ENCODE measurements around the gene ARHGAP28. TPM values are rescaled to one million over a fixed set of nuclear protein-coding genes. Genes with fewer than 3 reads are reported as not detected.

ARHGAP28 gene
- polyA plus RNA-seq, 1 of the 3 experiments (the other 2 are of a cell fraction): 0.99 TPM

DNA sequence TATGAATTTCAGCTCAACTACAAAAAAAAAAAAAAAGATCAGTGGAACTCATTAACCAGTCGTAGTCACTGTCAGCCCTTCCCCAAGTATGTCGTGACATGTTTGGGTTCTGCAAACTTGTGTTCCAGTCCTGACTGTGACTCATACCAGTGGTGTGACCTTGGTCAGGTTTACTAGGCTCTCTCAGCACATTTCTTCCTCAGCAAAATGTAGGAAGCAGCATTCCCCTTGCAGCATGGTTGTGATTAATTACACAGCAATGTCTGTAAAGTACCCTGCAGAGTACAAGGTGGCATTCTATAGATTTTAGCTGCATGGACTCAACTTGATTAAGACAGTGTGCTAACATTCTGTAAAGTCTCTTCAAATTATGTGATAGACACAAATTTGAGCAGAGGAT is 231.1 kb downstream of the ARHGAP28 start:
- ChIA-PET CTCF (no interaction called here), POLR2A (no interaction called here)
- Histone ChIP-seq H3K27ac (ENCODE audit: low read depth in 2 of 2, low read length in 1 of 2) (no peak overlapping the region), H3K4me1 (ENCODE audit: control insufficient read depth in 1 of 2, insufficient read depth in 2 of 2, low read depth in 1 of 2, low read length in 1 of 2) (no peaks in the 10 kb centered on the region), H4K20me1 (ENCODE audit: insufficient read depth) (no peaks in the 10 kb centered on the region), H3K79me2 (ENCODE audit: insufficient read depth) (no peaks in the 10 kb centered on the region), H3K27me3 (ENCODE audit: insufficient read depth) (no peaks in the 10 kb centered on the region), H2AFZ (ENCODE audit: low read depth) (no peak overlapping the region), H3K4me2 (no peak overlapping the region), H3K4me3 (ENCODE audit: low read depth in 2 of 2, low read length in 1 of 2) (no peak overlapping the region), H3K9me2 (no peaks in the 10 kb centered on the region), H3F3A (replicated peaks; ENCODE audit: insufficient read depth) (no peaks in the 10 kb centered on the region), H3K9ac (no peak overlapping the region), H3K9me3 (no peaks in the 10 kb centered on the region), H3K36me3 (replicated peaks in 1 of 2; ENCODE audit: control insufficient read depth in 1 of 2, insufficient read depth in 2 of 2, low read length in 1 of 2) (no peaks in the 10 kb centered on the region)
- 53% methylated on average over 2 of the region's 2 CpGs for WGBS (ENCODE audit: low lambda C conversion rate)
- TF ChIP-seq, protein P1, sequence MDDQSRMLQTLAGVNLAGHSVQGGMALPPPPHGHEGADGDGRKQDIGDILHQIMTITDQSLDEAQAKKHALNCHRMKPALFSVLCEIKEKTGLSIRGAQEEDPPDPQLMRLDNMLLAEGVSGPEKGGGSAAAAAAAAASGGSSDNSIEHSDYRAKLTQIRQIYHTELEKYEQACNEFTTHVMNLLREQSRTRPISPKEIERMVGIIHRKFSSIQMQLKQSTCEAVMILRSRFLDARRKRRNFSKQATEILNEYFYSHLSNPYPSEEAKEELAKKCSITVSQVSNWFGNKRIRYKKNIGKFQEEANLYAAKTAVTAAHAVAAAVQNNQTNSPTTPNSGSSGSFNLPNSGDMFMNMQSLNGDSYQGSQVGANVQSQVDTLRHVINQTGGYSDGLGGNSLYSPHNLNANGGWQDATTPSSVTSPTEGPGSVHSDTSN (IDR thresholded peaks at IDR 0.05): no peak
- TF ChIP-seq, protein P2, sequence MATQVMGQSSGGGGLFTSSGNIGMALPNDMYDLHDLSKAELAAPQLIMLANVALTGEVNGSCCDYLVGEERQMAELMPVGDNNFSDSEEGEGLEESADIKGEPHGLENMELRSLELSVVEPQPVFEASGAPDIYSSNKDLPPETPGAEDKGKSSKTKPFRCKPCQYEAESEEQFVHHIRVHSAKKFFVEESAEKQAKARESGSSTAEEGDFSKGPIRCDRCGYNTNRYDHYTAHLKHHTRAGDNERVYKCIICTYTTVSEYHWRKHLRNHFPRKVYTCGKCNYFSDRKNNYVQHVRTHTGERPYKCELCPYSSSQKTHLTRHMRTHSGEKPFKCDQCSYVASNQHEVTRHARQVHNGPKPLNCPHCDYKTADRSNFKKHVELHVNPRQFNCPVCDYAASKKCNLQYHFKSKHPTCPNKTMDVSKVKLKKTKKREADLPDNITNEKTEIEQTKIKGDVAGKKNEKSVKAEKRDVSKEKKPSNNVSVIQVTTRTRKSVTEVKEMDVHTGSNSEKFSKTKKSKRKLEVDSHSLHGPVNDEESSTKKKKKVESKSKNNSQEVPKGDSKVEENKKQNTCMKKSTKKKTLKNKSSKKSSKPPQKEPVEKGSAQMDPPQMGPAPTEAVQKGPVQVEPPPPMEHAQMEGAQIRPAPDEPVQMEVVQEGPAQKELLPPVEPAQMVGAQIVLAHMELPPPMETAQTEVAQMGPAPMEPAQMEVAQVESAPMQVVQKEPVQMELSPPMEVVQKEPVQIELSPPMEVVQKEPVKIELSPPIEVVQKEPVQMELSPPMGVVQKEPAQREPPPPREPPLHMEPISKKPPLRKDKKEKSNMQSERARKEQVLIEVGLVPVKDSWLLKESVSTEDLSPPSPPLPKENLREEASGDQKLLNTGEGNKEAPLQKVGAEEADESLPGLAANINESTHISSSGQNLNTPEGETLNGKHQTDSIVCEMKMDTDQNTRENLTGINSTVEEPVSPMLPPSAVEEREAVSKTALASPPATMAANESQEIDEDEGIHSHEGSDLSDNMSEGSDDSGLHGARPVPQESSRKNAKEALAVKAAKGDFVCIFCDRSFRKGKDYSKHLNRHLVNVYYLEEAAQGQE (IDR thresholded peaks at IDR 0.05; ENCODE audit: low read depth, low read length): no peak
- TF ChIP-seq, protein P3, sequence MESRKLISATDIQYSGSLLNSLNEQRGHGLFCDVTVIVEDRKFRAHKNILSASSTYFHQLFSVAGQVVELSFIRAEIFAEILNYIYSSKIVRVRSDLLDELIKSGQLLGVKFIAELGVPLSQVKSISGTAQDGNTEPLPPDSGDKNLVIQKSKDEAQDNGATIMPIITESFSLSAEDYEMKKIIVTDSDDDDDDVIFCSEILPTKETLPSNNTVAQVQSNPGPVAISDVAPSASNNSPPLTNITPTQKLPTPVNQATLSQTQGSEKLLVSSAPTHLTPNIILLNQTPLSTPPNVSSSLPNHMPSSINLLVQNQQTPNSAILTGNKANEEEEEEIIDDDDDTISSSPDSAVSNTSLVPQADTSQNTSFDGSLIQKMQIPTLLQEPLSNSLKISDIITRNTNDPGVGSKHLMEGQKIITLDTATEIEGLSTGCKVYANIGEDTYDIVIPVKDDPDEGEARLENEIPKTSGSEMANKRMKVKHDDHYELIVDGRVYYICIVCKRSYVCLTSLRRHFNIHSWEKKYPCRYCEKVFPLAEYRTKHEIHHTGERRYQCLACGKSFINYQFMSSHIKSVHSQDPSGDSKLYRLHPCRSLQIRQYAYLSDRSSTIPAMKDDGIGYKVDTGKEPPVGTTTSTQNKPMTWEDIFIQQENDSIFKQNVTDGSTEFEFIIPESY (IDR thresholded peaks at IDR 0.05; ENCODE audit: borderline replicate concordance, low read depth): no peak
- TF ChIP-seq TAF1 (IDR thresholded peaks at IDR 0.05; ENCODE audit: borderline replicate concordance, low read depth, low read length) (no peak), TEAD4 (IDR thresholded peaks at IDR 0.05; ENCODE audit: borderline replicate concordance, insufficient read depth) (no peak), MEF2A (IDR thresholded peaks at IDR 0.05; ENCODE audit: borderline replicate concordance, low read depth) (no peak), EP300 (IDR thresholded peaks at IDR 0.05; ENCODE audit: borderline replicate concordance in 1 of 2, low read depth in 1 of 2, low read length in 1 of 2) (no peak), RAD21 (IDR thresholded peaks at IDR 0.05; ENCODE audit: low read length) (no peak), CHD2 (IDR thresholded peaks at IDR 0.05; ENCODE audit: low read length, partially characterized antibody) (no peak), RXRA (IDR thresholded peaks at IDR 0.05; ENCODE audit: borderline replicate concordance, low read depth) (no peak), GABPA (IDR thresholded peaks at IDR 0.05; ENCODE audit: low read depth) (no peak), YY1 (IDR thresholded peaks at IDR 0.05; ENCODE audit: low read depth) (no peak)
- TF ChIP-seq, protein P4, sequence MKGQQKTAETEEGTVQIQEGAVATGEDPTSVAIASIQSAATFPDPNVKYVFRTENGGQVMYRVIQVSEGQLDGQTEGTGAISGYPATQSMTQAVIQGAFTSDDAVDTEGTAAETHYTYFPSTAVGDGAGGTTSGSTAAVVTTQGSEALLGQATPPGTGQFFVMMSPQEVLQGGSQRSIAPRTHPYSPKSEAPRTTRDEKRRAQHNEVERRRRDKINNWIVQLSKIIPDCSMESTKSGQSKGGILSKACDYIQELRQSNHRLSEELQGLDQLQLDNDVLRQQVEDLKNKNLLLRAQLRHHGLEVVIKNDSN (IDR thresholded peaks at IDR 0.05; ENCODE audit: borderline replicate concordance, low read depth): no peak
- DNase-seq: no peak
